T-helper 1 cell treated with Interleukin-12 subunit alpha and Interleukin-12 subunit beta and Interleukin-4 antibody, amounts not matched to agents 30 μg/mL and 1 μg/mL, for 36 hours (primary cell): ENCODE data around the gene OTOP2.

Source experiments
- H3K27ac Mint-ChIP-seq: one replicate; pipeline ENCODE4 v1.8.0; 2021; ENCODE audit warnings: mild to moderate bottlenecking, mixed read lengths
- H3K27me3 Mint-ChIP-seq: one replicate; pipeline ENCODE4 v1.8.0; 2021; ENCODE audit warnings: low read depth, mixed read lengths
- H3K36me3 Mint-ChIP-seq: one replicate; pipeline ENCODE4 v1.8.0; 2021; ENCODE audit warnings: low read depth, mixed read lengths
- H3K4me1 Mint-ChIP-seq: one replicate; pipeline ENCODE4 v1.8.0; 2021; ENCODE audit warnings: low read depth, mixed read lengths
- H3K4me3 Mint-ChIP-seq: one replicate; pipeline ENCODE4 v1.8.0; 2021; ENCODE audit warnings: mild to moderate bottlenecking, moderate library complexity, mixed read lengths
- H3K9me3 Mint-ChIP-seq: one replicate; pipeline ENCODE4 v1.8.0; 2021; ENCODE audit warnings: mixed read lengths

OTOP2 gene, protein sequence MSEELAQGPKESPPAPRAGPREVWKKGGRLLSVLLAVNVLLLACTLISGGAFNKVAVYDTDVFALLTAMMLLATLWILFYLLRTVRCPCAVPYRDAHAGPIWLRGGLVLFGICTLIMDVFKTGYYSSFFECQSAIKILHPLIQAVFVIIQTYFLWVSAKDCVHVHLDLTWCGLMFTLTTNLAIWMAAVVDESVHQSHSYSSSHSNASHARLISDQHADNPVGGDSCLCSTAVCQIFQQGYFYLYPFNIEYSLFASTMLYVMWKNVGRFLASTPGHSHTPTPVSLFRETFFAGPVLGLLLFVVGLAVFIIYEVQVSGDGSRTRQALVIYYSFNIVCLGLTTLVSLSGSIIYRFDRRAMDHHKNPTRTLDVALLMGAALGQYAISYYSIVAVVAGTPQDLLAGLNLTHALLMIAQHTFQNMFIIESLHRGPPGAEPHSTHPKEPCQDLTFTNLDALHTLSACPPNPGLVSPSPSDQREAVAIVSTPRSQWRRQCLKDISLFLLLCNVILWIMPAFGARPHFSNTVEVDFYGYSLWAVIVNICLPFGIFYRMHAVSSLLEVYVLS

GRCh38 chr17:74924250-74924948 is at the start of gene OTOP2:
TSS of gene OTOP2 (plus strand) at chr17:74924273. CDS start at chr17:74924633, 360 bp downstream.
- Mint-ChIP-seq H3K36me3 (no peaks in the 10 kb centered on the region), H3K4me1 (no peaks in the 10 kb centered on the region), H3K27me3 (peaks cover 81% of the 10 kb centered on the region), H3K4me3 (peak within 1 kb of the TSS; percentile 44), H3K9me3 (no peaks in the 10 kb centered on the region), H3K27ac (no peak within 1 kb of the TSS)

DNA sequence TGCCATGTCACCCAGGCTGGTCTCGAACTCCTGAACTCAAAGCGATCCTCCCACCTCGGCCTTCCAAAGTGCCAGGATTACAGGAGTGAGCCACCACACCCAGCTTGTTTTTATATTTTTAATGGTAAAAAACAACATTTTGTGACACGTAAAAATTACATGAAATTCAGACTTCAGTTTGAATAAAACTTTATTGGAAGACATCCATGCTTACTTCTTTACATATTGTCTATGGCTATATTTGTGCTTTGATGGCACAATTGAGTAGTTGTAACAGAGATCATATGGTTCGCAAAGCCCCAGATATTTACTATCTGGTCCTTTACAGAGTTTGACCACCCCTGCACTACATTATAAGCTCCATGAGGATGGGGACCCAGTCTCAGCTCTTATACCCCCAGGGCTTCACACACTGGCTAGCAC is 49.4 kb upstream of the OTOP2 start:
- no peak overlapping the region for H3K27ac Mint-ChIP-seq
- H3K4me3 Mint-ChIP-seq, result no peak overlapping the region
- no peaks in the 10 kb centered on the region for H3K9me3 Mint-ChIP-seq
- H3K27me3 Mint-ChIP-seq, result no peaks in the 10 kb centered on the region
- H3K36me3 Mint-ChIP-seq, result peaks cover 11% of the 10 kb centered on the region
- peaks cover 29% of the 10 kb centered on the region for H3K4me1 Mint-ChIP-seq

- Mint-ChIP-seq H3K4me3 (no peak overlapping the region), H3K27me3 (no peaks in the 10 kb centered on the region), H3K36me3 (peaks cover 8% of the 10 kb centered on the region), H3K27ac (no peak overlapping the region), H3K9me3 (no peaks in the 10 kb centered on the region), H3K4me1 (peaks cover 26% of the 10 kb centered on the region)
Measured at GRCh38 chr17:74875155-74875976, 48.7 kb upstream of the OTOP2 start.

- peaks cover 8% of the 10 kb centered on the region for H3K36me3 Mint-ChIP-seq
- H3K27me3 Mint-ChIP-seq, result no peaks in the 10 kb centered on the region
- peaks cover 26% of the 10 kb centered on the region for H3K4me1 Mint-ChIP-seq
- no peak overlapping the region for H3K27ac Mint-ChIP-seq
- H3K9me3 Mint-ChIP-seq, result no peaks in the 10 kb centered on the region
- H3K4me3 Mint-ChIP-seq, result no peak overlapping the region
Measured at GRCh38 chr17:74875977-74876593, 48.0 kb upstream of the OTOP2 start.

DNA sequence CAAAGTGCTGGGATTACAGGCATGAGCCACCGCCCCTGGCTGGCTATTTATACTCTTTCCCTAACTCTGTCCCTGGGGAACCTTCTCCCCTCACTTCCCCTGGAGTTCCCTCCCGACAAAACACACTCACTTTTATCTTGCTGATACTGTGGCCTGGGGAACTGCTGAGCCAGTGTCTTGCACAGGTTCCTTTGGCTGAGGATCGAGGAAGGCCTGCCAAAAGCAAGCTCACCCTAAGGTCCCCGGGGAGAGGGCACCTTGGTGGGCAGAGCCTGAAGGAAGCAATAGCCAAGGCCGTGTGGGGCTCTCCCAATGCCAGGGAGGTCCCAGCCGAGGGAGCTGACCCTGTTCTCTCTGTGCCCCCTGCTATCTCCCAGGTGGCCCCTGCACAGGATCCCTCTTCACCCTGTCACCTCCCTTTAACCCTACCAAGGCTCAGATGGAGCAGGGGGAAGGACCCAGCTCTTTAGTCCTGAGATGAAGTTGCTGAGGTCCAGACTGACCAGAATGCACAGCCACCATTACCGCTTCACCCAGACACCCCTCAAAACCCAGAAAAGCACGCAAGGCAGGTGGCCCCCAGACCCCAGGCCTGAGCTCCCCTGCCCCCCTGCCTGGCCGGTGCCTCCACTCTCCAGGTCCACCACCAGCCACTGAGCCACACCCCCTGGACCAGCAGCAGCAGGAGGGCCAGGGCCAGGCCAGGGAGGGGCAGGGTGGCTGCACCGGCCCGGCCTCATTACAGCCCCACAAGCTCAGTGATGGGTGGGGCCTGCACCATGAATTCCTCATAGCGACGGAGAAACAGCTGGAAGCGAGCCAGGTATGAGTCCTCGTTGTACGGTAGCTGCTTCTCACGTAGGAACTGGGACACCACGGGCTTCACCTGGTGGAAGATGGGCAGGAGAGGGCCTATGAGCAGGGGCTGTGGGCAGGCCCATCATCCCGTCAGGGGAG is 46.2 kb upstream of the OTOP2 start:
- no peak overlapping the region for H3K4me3 Mint-ChIP-seq

DNA sequence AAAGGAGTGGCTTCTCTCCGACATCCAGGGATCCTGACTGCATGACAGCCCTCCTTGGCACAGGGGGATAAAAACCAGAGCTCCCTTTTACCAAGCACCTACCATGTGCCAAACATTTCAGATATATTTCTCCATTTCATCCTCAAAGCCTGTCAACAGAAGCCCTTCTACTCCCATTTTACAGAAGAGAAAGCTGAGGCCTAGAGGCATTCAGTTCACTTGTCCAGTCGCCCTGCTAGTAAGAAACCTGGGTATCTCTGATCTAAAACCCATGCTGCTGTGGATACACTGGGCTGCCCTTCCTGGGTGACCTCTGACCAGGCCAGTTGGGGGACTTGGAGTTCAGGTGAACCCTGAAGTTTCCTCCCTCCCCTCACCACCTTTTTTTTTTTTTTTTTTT is 45.4 kb upstream of the OTOP2 start:
- Mint-ChIP-seq H3K4me3 (no peak overlapping the region), H3K4me1 (peaks cover 11% of the 10 kb centered on the region), H3K9me3 (no peaks in the 10 kb centered on the region), H3K27me3 (no peaks in the 10 kb centered on the region), H3K27ac (no peak overlapping the region), H3K36me3 (peaks cover 2% of the 10 kb centered on the region)

More for the DNA sequence above, 46.2 kb upstream of the OTOP2 start:
- Mint-ChIP-seq H3K4me1 (peaks cover 11% of the 10 kb centered on the region), H3K27ac (no peak overlapping the region), H3K27me3 (no peaks in the 10 kb centered on the region), H3K9me3 (no peaks in the 10 kb centered on the region), H3K36me3 (peaks cover 2% of the 10 kb centered on the region)

DNA sequence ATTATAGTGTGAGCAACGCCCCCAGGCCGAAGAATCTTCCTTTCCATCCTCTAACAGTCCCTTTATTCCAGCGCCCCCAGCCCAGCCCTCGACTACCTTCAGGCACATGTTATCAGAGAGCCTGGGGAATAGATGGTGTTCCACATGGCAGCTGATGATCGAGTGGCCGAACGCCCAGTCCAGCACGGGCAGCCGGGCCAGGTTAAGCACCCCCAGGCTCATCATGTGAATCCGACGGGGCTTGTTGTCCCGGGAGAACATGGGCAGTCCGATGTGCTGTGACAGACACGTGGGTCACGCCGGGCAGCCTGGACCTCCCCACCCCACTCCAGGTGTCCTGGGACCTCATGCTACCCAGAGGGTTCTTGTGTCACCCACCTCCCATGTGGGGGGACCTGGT is 44.8 kb upstream of the OTOP2 start:
- H3K27me3 Mint-ChIP-seq, result no peaks in the 10 kb centered on the region
- no peak overlapping the region for H3K4me3 Mint-ChIP-seq
- peaks cover 6% of the 10 kb centered on the region for H3K4me1 Mint-ChIP-seq
- no peaks in the 10 kb centered on the region for H3K36me3 Mint-ChIP-seq
- no peak overlapping the region for H3K27ac Mint-ChIP-seq
- H3K9me3 Mint-ChIP-seq, result no peaks in the 10 kb centered on the region

DNA sequence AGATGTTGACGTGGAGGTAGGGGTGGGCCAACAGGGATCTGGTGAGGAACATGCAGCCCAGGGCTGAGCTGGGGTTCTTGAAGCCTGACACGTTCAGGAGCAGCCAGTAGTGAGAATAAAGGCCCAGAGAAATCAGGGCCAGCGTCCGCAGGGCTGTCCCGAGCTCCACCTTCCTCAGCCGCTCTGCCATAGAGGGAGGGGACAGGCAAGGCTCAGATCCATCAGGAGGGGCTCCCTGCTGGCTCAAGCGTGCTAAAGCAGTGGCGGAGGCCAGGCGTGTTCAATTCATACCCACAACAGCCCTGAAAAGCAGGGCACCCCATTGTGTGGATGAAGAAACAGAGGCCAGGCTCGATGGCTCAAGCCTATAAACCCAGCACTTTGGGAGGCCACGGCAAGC is 43.0 kb upstream of the OTOP2 start:
- Mint-ChIP-seq H3K4me1 (no peaks in the 10 kb centered on the region), H3K4me3 (no peak overlapping the region), H3K27me3 (no peaks in the 10 kb centered on the region), H3K27ac (no peak overlapping the region), H3K36me3 (no peaks in the 10 kb centered on the region), H3K9me3 (no peaks in the 10 kb centered on the region)

GRCh38 chr17:74882517-74883240 is 41.4 kb upstream of the OTOP2 start:
- H3K4me1 Mint-ChIP-seq, result no peaks in the 10 kb centered on the region
- H3K9me3 Mint-ChIP-seq, result no peaks in the 10 kb centered on the region
- no peak overlapping the region for H3K4me3 Mint-ChIP-seq
- no peak overlapping the region for H3K27ac Mint-ChIP-seq
- H3K36me3 Mint-ChIP-seq, result no peaks in the 10 kb centered on the region
- peaks cover 3% of the 10 kb centered on the region for H3K27me3 Mint-ChIP-seq

- H3K27me3 Mint-ChIP-seq, result peaks cover 3% of the 10 kb centered on the region
- H3K4me1 Mint-ChIP-seq, result no peaks in the 10 kb centered on the region
- H3K9me3 Mint-ChIP-seq, result no peaks in the 10 kb centered on the region
- no peaks in the 10 kb centered on the region for H3K36me3 Mint-ChIP-seq
- no peak overlapping the region for H3K4me3 Mint-ChIP-seq
- no peak overlapping the region for H3K27ac Mint-ChIP-seq
Measured at GRCh38 chr17:74883241-74883745, 40.8 kb upstream of the OTOP2 start.

DNA sequence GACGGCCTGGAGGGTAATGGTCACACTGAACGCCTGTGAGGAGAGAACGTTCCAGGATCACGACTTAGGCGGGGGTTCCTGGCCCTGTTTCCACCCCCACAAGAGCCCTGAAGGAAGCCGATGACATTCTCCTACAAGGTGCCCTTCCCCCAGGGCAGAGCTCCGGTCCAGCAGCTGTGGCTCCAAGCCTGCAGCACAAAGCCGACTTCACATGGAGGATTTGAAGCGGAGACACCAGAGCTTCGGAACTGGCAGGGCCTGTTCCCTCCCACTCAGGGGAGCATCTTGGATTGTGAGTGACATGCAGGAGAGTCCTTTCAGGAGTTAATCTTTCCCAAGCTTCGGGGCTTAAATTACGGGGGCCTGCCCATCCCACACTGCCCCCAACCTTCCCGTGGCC is 35.6 kb upstream of the OTOP2 start:
- H3K4me1 Mint-ChIP-seq, result no peaks in the 10 kb centered on the region
- no peaks in the 10 kb centered on the region for H3K36me3 Mint-ChIP-seq
- H3K9me3 Mint-ChIP-seq, result no peaks in the 10 kb centered on the region
- H3K27me3 Mint-ChIP-seq, result peaks cover 27% of the 10 kb centered on the region
- no peak overlapping the region for H3K4me3 Mint-ChIP-seq
- H3K27ac Mint-ChIP-seq, result no peak overlapping the region

- Mint-ChIP-seq H3K36me3 (no peaks in the 10 kb centered on the region), H3K27me3 (peaks cover 45% of the 10 kb centered on the region), H3K27ac (no peak overlapping the region), H3K4me1 (peaks cover 2% of the 10 kb centered on the region), H3K4me3 (no peak overlapping the region), H3K9me3 (no peaks in the 10 kb centered on the region)
Measured at GRCh38 chr17:74890554-74890953, 33.5 kb upstream of the OTOP2 start.
